GM12892 (cell line): ENCODE measurements around the gene PHOX2A.

Experiments
- POLR2A ChIP-seq: IDR thresholded peaks from 2 replicates; pipeline ENCODE4 v1.6.1; 2011; ENCODE audit warnings: low read depth, low read length, control low read depth
- POLR2AphosphoS5 ChIP-seq: IDR thresholded peaks from 2 replicates; pipeline ENCODE4 v1.6.1; 2011; ENCODE audit warnings: low read depth, low read length, control low read depth

DNA sequence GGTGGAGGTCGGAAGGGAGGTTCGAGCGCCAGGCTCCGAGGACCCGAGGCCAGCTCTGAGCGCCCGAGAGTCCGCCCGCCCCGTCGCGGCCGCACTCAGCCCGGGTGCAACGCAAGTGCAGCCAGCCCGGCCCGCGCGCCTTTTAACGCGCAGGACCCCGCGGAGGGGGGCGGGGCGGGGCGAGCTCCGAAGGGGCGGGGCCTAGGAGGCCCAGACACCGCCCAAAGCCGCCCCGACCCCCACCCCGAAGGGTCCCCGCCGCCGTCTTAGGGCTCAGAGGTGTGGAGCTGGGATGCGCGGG lies at the start of gene PHOX2A:
- no peak for TF ChIP-seq POLR2A
- no peak for TF ChIP-seq POLR2AphosphoS5
